Measurements from ENCODE around the gene BLM. TPM values are rescaled to one million over a fixed set of nuclear protein-coding genes. Genes with fewer than 3 reads are reported as not detected.

The BLM gene
- total RNA-seq, 1 experiment from 2014 or later, result 15.6 TPM

DNA sequence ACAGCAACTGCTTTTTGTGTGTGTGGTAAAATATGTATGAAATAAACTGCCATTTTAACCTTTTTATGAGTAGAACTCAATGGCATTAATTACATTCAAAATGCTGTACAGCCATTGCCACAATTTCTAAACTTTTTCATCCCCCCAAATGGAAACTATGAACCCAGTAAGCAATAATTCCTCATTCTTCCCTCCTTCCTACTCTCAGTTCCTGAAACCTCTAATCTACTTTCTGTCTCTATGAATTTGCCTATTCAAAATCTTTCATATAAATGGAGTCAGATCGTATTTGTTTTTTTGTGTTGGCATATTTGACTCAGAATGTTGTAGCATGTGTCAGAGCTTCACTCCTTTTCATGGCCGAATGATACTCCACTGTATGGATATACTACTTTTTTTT is 5.3 kb upstream of the BLM start:
- intact Hi-C loops (cut with micrococcal nuclease; ENCODE audit: unreplicated experiment), result no loop called here
- POLR2A ChIA-PET, result no interaction called here
- TF ChIP-seq, protein P1, sequence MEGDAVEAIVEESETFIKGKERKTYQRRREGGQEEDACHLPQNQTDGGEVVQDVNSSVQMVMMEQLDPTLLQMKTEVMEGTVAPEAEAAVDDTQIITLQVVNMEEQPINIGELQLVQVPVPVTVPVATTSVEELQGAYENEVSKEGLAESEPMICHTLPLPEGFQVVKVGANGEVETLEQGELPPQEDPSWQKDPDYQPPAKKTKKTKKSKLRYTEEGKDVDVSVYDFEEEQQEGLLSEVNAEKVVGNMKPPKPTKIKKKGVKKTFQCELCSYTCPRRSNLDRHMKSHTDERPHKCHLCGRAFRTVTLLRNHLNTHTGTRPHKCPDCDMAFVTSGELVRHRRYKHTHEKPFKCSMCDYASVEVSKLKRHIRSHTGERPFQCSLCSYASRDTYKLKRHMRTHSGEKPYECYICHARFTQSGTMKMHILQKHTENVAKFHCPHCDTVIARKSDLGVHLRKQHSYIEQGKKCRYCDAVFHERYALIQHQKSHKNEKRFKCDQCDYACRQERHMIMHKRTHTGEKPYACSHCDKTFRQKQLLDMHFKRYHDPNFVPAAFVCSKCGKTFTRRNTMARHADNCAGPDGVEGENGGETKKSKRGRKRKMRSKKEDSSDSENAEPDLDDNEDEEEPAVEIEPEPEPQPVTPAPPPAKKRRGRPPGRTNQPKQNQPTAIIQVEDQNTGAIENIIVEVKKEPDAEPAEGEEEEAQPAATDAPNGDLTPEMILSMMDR (IDR thresholded peaks at IDR 0.05; ENCODE audit: insufficient read depth in 1 of 2, low read depth in 1 of 2, low read length in 1 of 2, severe bottlenecking in 1 of 2, unreplicated experiment in 1 of 2), result no peak
- H3K9me3 ChIP-seq, result no peaks in the 10 kb centered on the region
- BruUV-seq (replicated peaks), result no TSS peak
- H3K27me3 ChIP-seq (replicated peaks; ENCODE audit: control insufficient read depth, insufficient read depth, low read length), result no peaks in the 10 kb centered on the region
- no peaks in the 10 kb centered on the region for H3K36me3 ChIP-seq (ENCODE audit: control insufficient read depth, insufficient read depth, low read length)
- no peaks in the 10 kb centered on the region for H3K36me3 Mint-ChIP-seq (ENCODE audit: insufficient read depth, unreplicated experiment)
- no peak overlapping the region for H3K27ac Mint-ChIP-seq (ENCODE audit: unreplicated experiment)
- peaks cover 19% of the 10 kb centered on the region for H3K4me1 Mint-ChIP-seq (ENCODE audit: low read depth, unreplicated experiment)
- H3K4me3 ChIP-seq (ENCODE audit: low read depth, low read length), result no peak overlapping the region
- H3K4me3 Mint-ChIP-seq (ENCODE audit: unreplicated experiment), result no peak overlapping the region
- CTCF ChIA-PET, result no interaction called here
- H3K9me3 Mint-ChIP-seq (ENCODE audit: unreplicated experiment), result no peaks in the 10 kb centered on the region
- H3K27me3 Mint-ChIP-seq (ENCODE audit: insufficient read depth, unreplicated experiment), result no peaks in the 10 kb centered on the region
- DNase-seq, result no peak
- peaks cover 15% of the 10 kb centered on the region for H3K4me1 ChIP-seq

DNA sequence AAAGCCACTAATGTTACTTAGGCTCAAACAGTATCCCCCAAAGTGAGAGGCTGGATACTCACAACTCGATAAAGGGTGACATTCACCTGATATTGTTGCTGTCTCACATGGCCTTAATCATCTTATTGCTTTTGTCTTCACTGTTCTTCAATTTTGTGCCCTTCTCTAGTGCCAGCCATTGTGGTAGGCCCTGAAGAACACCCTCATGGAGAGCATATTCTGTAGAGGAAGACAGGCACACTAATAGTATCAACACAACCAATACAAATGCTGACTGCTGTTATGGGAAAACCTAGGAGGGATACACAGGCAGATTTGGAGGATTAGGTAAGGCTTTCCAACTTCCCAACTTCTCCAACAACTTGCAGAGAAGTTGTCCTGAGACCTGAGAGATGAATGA is 4.1 kb upstream of the BLM start:
- intact Hi-C loops (cut with micrococcal nuclease; ENCODE audit: unreplicated experiment), result no loop called here
- TF ChIP-seq, protein P1 (IDR thresholded peaks at IDR 0.05; ENCODE audit: insufficient read depth in 1 of 2, low read depth in 1 of 2, low read length in 1 of 2, severe bottlenecking in 1 of 2, unreplicated experiment in 1 of 2), result no peak
- DNase-seq, result no peak
- H3K27me3 ChIP-seq (replicated peaks; ENCODE audit: control insufficient read depth, insufficient read depth, low read length), result no peaks in the 10 kb centered on the region
- no TSS peak for BruUV-seq (replicated peaks)
- Mint-ChIP-seq H3K27ac (ENCODE audit: unreplicated experiment) (no peak overlapping the region), H3K36me3 (ENCODE audit: insufficient read depth, unreplicated experiment) (peaks cover 8% of the 10 kb centered on the region), H3K4me1 (ENCODE audit: low read depth, unreplicated experiment) (peaks cover 20% of the 10 kb centered on the region), H3K27me3 (ENCODE audit: insufficient read depth, unreplicated experiment) (no peaks in the 10 kb centered on the region), H3K4me3 (ENCODE audit: unreplicated experiment) (no peak overlapping the region), H3K9me3 (ENCODE audit: unreplicated experiment) (no peaks in the 10 kb centered on the region)
- POLR2A ChIA-PET, result no interaction called here
- no peak overlapping the region for H3K4me3 ChIP-seq (ENCODE audit: low read depth, low read length)
- peaks cover 15% of the 10 kb centered on the region for H3K4me1 ChIP-seq
- CTCF ChIA-PET, result no interaction called here
- H3K36me3 ChIP-seq (ENCODE audit: control insufficient read depth, insufficient read depth, low read length), result no peaks in the 10 kb centered on the region
- no peaks in the 10 kb centered on the region for H3K9me3 ChIP-seq

DNA sequence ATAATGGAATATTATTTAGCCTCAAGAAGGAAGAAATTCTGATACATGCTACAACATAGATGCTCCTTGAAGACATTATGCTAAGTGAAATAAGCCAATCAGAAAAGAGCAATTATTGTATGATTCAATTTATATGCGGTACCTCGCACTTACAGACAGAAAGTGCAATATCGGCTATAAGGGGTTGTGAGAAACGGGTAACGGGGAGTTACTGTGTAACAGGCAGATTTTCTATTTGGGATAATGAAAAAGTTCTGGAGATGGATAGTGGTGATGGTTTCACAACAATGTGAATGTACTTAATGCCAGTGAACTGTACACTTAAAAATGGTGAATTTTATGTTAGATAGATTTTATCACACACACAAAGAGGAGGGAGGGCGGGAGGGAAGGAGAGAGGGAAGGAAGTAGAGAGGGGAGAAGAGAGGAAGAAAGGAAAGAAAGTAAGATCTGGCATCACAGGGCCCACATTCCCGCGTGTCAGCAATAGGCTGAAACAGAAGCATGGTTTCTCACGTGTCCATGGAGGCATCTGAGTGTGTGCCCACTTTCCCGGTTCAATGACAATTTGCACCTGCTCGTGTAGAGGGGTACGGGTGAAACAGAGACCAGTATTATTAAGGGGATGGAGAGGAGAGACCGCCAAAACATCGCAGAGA is 700 bp upstream of the BLM start:
- ChIA-PET POLR2A (interaction anchor here (0.7 to 1.2 kb wide), 9 partner anchors 8 to 328 kb away, joined by 3 to 4 read pairs (median 3); partner anchors contain the start of genes IQGAP1, MAN2A2, RCCD1 and UNC45A), CTCF (interaction anchor here (0.6 to 1.7 kb wide), 8 partner anchors 8 to 674 kb away, joined by 3 to 8 read pairs (median 4); partner anchors contain the start of gene UNC45A)
- peak overlapping the region; percentile 99 for H3K27ac Mint-ChIP-seq (ENCODE audit: unreplicated experiment)
- H3K9me3 Mint-ChIP-seq (ENCODE audit: unreplicated experiment), result no peaks in the 10 kb centered on the region
- DNase-seq, result no peak
- Histone ChIP-seq H3K4me1 (peaks cover 7% of the 10 kb centered on the region), H3K27me3 (replicated peaks; ENCODE audit: control insufficient read depth, insufficient read depth, low read length) (no peaks in the 10 kb centered on the region), H3K4me3 (ENCODE audit: low read depth, low read length) (peak overlapping the region; percentile 89), H3K36me3 (ENCODE audit: control insufficient read depth, insufficient read depth, low read length) (no peaks in the 10 kb centered on the region), H3K9me3 (no peaks in the 10 kb centered on the region)
- TF ChIP-seq, protein P1 (IDR thresholded peaks at IDR 0.05; ENCODE audit: insufficient read depth in 1 of 2, low read depth in 1 of 2, low read length in 1 of 2, severe bottlenecking in 1 of 2, unreplicated experiment in 1 of 2), result no peak
- peaks cover 18% of the 10 kb centered on the region for H3K4me1 Mint-ChIP-seq (ENCODE audit: low read depth, unreplicated experiment)
- H3K36me3 Mint-ChIP-seq (ENCODE audit: insufficient read depth, unreplicated experiment), result peaks cover 8% of the 10 kb centered on the region
- intact Hi-C loops (cut with micrococcal nuclease; ENCODE audit: unreplicated experiment), result no loop called here
- no peaks in the 10 kb centered on the region for H3K27me3 Mint-ChIP-seq (ENCODE audit: insufficient read depth, unreplicated experiment)
- no TSS peak for BruUV-seq (replicated peaks)
- H3K4me3 Mint-ChIP-seq (ENCODE audit: unreplicated experiment), result peak overlapping the region; percentile 98
